Measurements from ENCODE around the gene FMNL2. TPM values are rescaled to one million over a fixed set of nuclear protein-coding genes. Genes with fewer than 3 reads are reported as not detected.

The FMNL2 gene
- total and polyA plus RNA-seq, 5 donors: 7.2 to 10.8 (median 9.4) TPM

DNA sequence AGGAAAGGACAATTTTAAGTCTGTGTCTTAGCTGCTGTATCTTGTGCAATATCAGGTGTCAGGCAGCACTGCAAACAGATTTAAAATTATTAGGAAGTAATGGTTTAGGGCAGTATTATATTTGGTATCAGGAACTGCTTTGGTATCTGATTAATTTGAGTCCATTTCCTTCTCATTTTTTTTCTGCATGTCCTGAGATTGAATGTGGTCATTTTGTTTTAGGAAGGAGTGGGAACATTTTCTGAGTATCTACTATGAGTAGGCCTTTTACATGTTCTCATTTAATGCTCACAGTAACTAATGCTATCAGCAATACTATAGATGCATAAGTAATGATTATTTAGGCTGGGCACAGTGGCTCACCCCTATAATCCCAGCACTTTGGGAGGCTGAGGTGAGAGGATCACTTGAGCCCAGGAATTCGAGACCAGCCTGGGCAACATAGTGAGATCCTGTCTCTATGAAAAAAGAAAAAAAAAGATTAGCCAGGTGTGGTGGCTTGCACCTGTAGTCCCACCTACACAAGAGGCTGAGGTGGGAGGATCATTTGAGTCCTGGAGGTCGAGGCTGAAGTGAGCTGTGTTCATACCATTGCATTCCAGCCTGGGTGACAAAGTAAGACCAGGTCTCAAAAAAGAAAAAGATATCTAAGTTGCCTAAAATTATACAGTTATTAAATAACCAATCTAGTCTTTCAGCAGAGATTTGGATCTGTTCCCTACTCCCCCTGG lies 4.7 kb downstream of the FMNL2 start:
- 92% methylated on average over 2 of the region's 2 CpGs for WGBS
- Histone ChIP-seq H3K9me3 (ENCODE audit: control insufficient read depth, low read length) (no peaks in the 10 kb centered on the region), H3K27me3 (ENCODE audit: control insufficient read depth, insufficient read depth) (no peaks in the 10 kb centered on the region), H3K27ac (ENCODE audit: low read length) (no peak overlapping the region), H3K4me1 (ENCODE audit: control insufficient read depth, insufficient read depth, low read length) (peaks cover 5% of the 10 kb centered on the region), H3K4me3 (ENCODE audit: low read length) (no peak overlapping the region)
- intact Hi-C loops (cut with DNase I): loop anchor here (10.0 kb wide), 4 partner anchors 125 to 295 kb away; no protein-coding TSS in a partner anchor
- ATAC-seq (no peak), DNase-seq (no peak)

- Histone ChIP-seq H3K9me3 (ENCODE audit: control insufficient read depth, low read length) (no peaks in the 10 kb centered on the region), H3K4me3 (ENCODE audit: low read length) (no peak overlapping the region), H3K4me1 (ENCODE audit: control insufficient read depth, insufficient read depth, low read length) (peaks cover 5% of the 10 kb centered on the region), H3K27me3 (ENCODE audit: control insufficient read depth, insufficient read depth) (no peaks in the 10 kb centered on the region), H3K27ac (ENCODE audit: low read length) (no peak overlapping the region)
- 91% methylated on average over 4 of the region's 4 CpGs for WGBS
- DNase-seq (no peak), ATAC-seq (no peak)
- intact Hi-C loops (cut with DNase I): no loop called here
These were observed 7.5 kb downstream of the FMNL2 start for GRCh38 chr2:152342259-152343046.

- intact Hi-C loops (cut with DNase I): no loop called here
- no peak for ATAC-seq
- 73% methylated on average over 4 of the region's 4 CpGs for WGBS
- Histone ChIP-seq H3K4me3 (ENCODE audit: low read length) (no peak overlapping the region), H3K4me1 (ENCODE audit: control insufficient read depth, insufficient read depth, low read length) (peaks cover 7% of the 10 kb centered on the region), H3K9me3 (ENCODE audit: control insufficient read depth, low read length) (no peaks in the 10 kb centered on the region), H3K27ac (ENCODE audit: low read length) (no peak overlapping the region), H3K27me3 (ENCODE audit: control insufficient read depth, insufficient read depth) (no peaks in the 10 kb centered on the region)
- no peak for DNase-seq
These were observed 8.5 kb downstream of the FMNL2 start for GRCh38 chr2:152343426-152343825.

DNA sequence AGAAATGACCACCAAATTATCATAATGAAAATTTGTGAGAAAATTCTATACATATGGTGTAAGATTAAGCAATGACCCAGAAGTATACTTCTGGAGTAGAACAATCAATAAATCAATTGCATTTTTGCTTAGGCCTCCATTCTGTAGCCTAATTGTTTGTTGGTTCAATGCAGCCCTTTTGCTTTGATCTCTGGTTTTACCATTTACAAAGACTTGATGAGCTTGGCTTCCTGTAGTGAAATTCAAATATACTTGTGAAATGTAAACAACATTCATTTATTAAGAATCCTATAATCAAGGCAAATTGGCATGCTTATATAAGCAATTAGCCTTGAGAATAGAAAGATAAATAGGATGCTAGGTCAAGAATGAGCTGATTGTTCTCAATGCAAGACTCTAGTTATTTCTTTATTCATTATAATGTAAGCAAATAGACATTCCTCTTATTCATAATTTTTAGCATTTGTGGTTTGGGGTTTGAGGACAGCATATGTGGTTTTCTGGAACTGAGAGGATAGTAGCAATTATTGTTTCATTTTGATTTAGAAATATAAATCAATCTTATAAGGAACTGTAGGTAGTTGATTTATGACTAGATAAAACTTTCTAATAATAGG lies 9.7 kb downstream of the FMNL2 start:
- Histone ChIP-seq H3K4me3 (ENCODE audit: low read length) (no peak overlapping the region), H3K9me3 (ENCODE audit: control insufficient read depth, low read length) (no peaks in the 10 kb centered on the region), H3K4me1 (ENCODE audit: control insufficient read depth, insufficient read depth, low read length) (peaks cover 7% of the 10 kb centered on the region), H3K27me3 (ENCODE audit: control insufficient read depth, insufficient read depth) (no peaks in the 10 kb centered on the region), H3K27ac (ENCODE audit: low read length) (no peak overlapping the region)
- intact Hi-C loops (cut with DNase I): no loop called here
- ATAC-seq: no peak
- DNase-seq: no peak

DNA sequence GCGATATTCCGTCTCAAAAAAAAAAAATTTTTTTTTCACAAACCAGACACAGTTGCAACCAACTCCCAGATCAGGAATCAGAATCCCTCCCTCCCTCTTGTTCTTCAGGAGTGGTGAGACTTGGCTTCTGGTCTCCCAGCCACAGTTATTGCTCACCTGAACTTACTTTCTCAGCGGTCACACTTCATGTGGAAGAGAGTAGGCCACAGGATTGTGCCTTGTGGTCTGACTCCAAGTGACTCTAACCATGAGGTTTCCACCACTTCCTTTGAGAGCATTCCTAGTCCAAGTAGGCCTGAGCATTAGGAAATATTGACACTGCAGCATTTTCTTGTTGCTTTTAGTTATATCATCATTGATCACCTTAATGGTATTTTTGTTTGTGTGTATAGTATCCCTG lies 12.1 kb downstream of the FMNL2 start:
- Histone ChIP-seq H3K4me1 (ENCODE audit: control insufficient read depth, insufficient read depth, low read length) (peaks cover 4% of the 10 kb centered on the region), H3K27ac (ENCODE audit: low read length) (no peak overlapping the region), H3K27me3 (ENCODE audit: control insufficient read depth, insufficient read depth) (no peaks in the 10 kb centered on the region), H3K9me3 (ENCODE audit: control insufficient read depth, low read length) (no peaks in the 10 kb centered on the region), H3K4me3 (ENCODE audit: low read length) (no peak overlapping the region)
- ATAC-seq (no peak), DNase-seq (no peak)
- intact Hi-C loops (cut with DNase I): no loop called here
- WGBS: 95% methylated on average over 3 of the region's 3 CpGs

DNA sequence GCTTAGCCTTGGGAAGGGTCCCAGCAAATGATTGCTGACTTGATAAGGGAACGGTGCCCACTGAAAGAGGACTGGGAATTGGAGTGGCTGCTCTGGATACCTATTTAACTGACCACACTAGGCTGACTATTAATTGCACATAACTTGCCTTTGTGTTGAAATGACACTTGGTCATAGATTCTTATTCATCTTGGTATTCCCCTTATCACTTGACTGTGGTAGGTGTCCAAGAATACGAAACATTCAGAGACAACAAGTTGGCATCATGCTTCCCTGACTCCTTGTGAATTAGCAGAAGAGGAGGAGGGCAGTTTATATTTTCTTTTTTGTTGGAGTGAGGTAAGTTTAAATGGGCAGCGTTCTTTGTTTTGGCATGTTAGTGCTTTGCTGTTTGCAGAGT lies 13.4 kb downstream of the FMNL2 start:
- intact Hi-C loops (cut with DNase I): no loop called here
- no peak for ATAC-seq
- WGBS: 57% methylated on average over 3 of the region's 3 CpGs

GRCh38 chr2:152349416-152349815 lies 14.4 kb downstream of the FMNL2 start:
- intact Hi-C loops (cut with DNase I): no loop called here
- no peak for ATAC-seq
- WGBS: 72% methylated on average over 1 of the region's 1 CpG

More for the DNA sequence above, 13.4 kb downstream of the FMNL2 start:
- H3K4me3 ChIP-seq (ENCODE audit: low read length): no peak overlapping the region
- no peak for DNase-seq
- peaks cover 3% of the 10 kb centered on the region for H3K4me1 ChIP-seq (ENCODE audit: control insufficient read depth, insufficient read depth, low read length)
- H3K9me3 ChIP-seq (ENCODE audit: control insufficient read depth, low read length): no peaks in the 10 kb centered on the region
- no peaks in the 10 kb centered on the region for H3K27me3 ChIP-seq (ENCODE audit: control insufficient read depth, insufficient read depth)
- no peak overlapping the region for H3K27ac ChIP-seq (ENCODE audit: low read length)

GRCh38 chr2:152350155-152350679 lies 15.2 kb downstream of the FMNL2 start:
- intact Hi-C loops (cut with DNase I): no loop called here

More at GRCh38 chr2:152349416-152349815, 14.4 kb downstream of the FMNL2 start:
- no peak overlapping the region for H3K27ac ChIP-seq (ENCODE audit: low read length)
- DNase-seq: no peak
- no peak overlapping the region for H3K4me3 ChIP-seq (ENCODE audit: low read length)
- no peaks in the 10 kb centered on the region for H3K27me3 ChIP-seq (ENCODE audit: control insufficient read depth, insufficient read depth)
- peaks cover 2% of the 10 kb centered on the region for H3K4me1 ChIP-seq (ENCODE audit: control insufficient read depth, insufficient read depth, low read length)
- H3K9me3 ChIP-seq (ENCODE audit: control insufficient read depth, low read length): no peaks in the 10 kb centered on the region

DNA sequence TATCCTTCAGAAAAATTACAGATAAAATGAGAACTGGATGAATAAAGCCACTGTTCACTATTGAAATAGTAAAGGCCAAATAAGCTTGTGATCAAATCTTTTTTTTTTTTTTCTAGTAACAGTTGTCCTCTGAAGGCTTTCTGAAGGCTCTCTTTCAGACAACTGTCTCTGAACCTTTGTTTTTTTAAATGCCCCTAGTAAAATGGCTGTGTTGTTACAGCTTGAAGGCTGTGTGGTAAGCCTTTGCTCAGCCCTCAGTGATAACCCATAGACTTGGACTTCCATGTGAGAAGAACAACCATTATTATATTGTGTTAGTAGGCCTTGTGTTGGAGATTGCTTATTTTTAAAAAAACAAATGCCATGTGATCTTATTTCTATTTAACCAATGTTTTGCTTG lies 17.6 kb downstream of the FMNL2 start:
- ATAC-seq (no peak), DNase-seq (no peak)
- intact Hi-C loops (cut with DNase I): no loop called here
- H3K4me3 ChIP-seq (ENCODE audit: low read length): no peak overlapping the region
- no peak overlapping the region for H3K27ac ChIP-seq (ENCODE audit: low read length)
- peaks cover 4% of the 10 kb centered on the region for H3K4me1 ChIP-seq (ENCODE audit: control insufficient read depth, insufficient read depth, low read length)
- no peaks in the 10 kb centered on the region for H3K9me3 ChIP-seq (ENCODE audit: control insufficient read depth, low read length)
- H3K27me3 ChIP-seq (ENCODE audit: control insufficient read depth, insufficient read depth): no peaks in the 10 kb centered on the region

More at GRCh38 chr2:152350155-152350679, 15.2 kb downstream of the FMNL2 start:
- H3K4me3 ChIP-seq (ENCODE audit: low read length): no peak overlapping the region
- no peak for DNase-seq
- WGBS: 94% methylated on average over 5 of the region's 5 CpGs
- no peak overlapping the region for H3K27ac ChIP-seq (ENCODE audit: low read length)
- no peaks in the 10 kb centered on the region for H3K9me3 ChIP-seq (ENCODE audit: control insufficient read depth, low read length)
- peaks cover 2% of the 10 kb centered on the region for H3K4me1 ChIP-seq (ENCODE audit: control insufficient read depth, insufficient read depth, low read length)
- ATAC-seq: no peak
- H3K27me3 ChIP-seq (ENCODE audit: control insufficient read depth, insufficient read depth): no peaks in the 10 kb centered on the region

- no peak for ATAC-seq
- Histone ChIP-seq H3K27ac (ENCODE audit: low read length) (no peak overlapping the region), H3K4me1 (ENCODE audit: control insufficient read depth, insufficient read depth, low read length) (peaks cover 2% of the 10 kb centered on the region), H3K27me3 (ENCODE audit: control insufficient read depth, insufficient read depth) (no peaks in the 10 kb centered on the region), H3K4me3 (ENCODE audit: low read length) (no peak overlapping the region), H3K9me3 (ENCODE audit: control insufficient read depth, low read length) (no peaks in the 10 kb centered on the region)
- DNase-seq: no peak
- WGBS: 97% methylated on average over 2 of the region's 2 CpGs
- intact Hi-C loops (cut with DNase I): no loop called here
These were observed 18.4 kb downstream of the FMNL2 start for GRCh38 chr2:152353364-152353763.

Measured in right cardiac atrium (tissue), 5 donors.